Stimulated activated memory B cell treated with anti-CD40 and anti-IgM and Interleukin-4, amounts not matched to agents 10 μg/mL and 1 μg/mL and 100 μg/mL, for 72 hours (primary cell): ENCODE measurements around the gene TNFRSF4.
"Not testable (repeated sequence)": the region's sequence is repeated elsewhere in the genome, so short reads cannot be mapped to it uniquely, and the experiment has no call there.

Experiments
- ATAC-seq: fragments of 150-1000 bp; cut with Tn5 transposase; 2 replicates; pipeline ENCODE4 v1.10.0; 2021
- H3K27ac Mint-ChIP-seq: one replicate; pipeline ENCODE4 v1.8.0; 2022; ENCODE audit warnings: mild to moderate bottlenecking, mixed read lengths
- H3K27me3 Mint-ChIP-seq: one replicate; pipeline ENCODE4 v1.8.0; 2022; ENCODE audit warnings: mixed read lengths
- H3K36me3 Mint-ChIP-seq: one replicate; pipeline ENCODE4 v1.8.0; 2022; ENCODE audit warnings: mixed read lengths
- H3K4me1 Mint-ChIP-seq: one replicate; pipeline ENCODE4 v1.8.0; 2022; ENCODE audit warnings: mixed read lengths
- H3K4me3 Mint-ChIP-seq: one replicate; pipeline ENCODE4 v1.8.0; 2022; ENCODE audit warnings: mild to moderate bottlenecking, moderate library complexity, mixed read lengths
- H3K9me3 Mint-ChIP-seq: one replicate; pipeline ENCODE4 v1.8.0; 2022; ENCODE audit warnings: mixed read lengths

Gene TNFRSF4

DNA sequence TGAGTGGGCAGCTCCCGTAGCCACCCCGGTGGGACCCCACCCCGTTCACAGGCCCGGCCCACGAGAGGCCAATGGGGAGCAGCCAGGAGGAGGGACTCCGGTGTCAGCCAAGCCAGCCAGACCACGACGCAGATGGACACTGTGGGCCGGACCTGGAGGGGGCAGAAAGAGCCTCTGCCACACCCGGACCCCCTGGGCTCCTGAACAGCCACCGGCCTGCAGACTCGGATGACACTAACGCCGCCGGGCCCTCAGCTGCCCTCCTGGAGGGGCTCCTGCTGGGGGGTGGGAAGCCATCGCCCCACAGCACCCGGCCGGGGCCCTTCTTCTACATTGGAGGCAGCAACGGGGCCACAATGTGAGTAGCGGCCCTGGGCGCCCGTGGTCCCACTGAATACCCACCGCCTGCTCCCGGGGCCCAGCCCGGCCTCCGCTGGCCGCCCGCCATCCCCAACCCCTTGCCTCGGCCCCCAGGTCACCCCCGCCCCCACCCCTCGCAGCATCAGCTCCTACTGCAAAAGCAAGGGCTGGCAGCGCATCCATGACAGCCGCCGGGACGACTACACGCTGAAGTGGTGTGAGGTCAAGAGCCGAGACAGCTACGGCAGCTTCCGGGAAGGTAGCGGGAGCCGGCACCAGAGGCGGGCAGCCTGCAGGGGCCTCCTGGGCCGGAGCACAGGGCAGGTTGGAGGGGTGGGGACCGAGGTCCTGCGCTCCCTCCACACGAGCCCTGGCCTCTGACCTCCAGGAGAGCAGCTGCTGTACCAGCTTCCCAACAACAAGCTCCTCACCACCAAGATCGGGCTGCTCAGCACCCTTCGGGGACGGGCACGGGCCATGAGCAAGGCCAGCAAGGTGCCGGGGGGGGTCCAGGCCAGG is 33.7 kb downstream of the TNFRSF4 start:
- ATAC-seq: peak; percentile 1
- Mint-ChIP-seq H3K9me3 (no peaks in the 10 kb centered on the region), H3K27ac (no peak overlapping the region), H3K4me3 (no peak overlapping the region), H3K36me3 (no peaks in the 10 kb centered on the region), H3K27me3 (peaks cover 65% of the 10 kb centered on the region), H3K4me1 (peaks cover 39% of the 10 kb centered on the region)

DNA sequence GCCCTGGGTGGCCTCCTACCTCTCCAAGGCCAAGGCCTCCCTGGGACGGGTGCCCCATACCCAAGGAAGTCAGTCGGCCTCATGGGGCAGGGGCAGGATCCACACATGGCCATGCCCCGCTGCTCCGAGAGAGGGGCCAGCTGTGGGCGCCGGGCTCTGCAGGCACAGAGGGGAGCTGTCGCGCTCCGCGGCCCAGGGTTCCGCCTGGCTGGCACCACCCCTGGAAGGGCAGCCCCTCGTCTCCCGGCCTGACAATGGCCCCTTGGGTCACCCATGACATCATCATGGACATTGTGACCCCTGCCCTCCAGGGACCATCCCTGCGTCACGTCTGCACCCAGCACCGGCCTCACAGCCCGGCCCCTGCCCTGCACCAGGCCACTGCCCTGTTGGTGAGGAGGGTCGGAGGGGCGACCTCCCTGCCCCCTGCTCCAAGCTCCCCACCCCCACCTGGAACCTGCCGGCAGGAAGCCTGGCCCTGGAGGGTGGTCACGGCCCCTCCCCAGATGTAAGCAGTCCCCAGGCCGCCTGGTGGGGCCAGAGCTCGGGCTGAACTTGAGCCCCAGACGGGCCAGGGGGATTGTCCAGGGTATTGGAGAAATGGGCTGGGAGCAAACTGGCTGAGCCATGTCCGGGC is 34.5 kb downstream of the TNFRSF4 start:
- H3K4me1 Mint-ChIP-seq: peaks cover 39% of the 10 kb centered on the region
- no peak overlapping the region for H3K27ac Mint-ChIP-seq
- peak; percentile 1 for ATAC-seq
- H3K4me3 Mint-ChIP-seq: no peak overlapping the region
- H3K36me3 Mint-ChIP-seq: no peaks in the 10 kb centered on the region
- no peaks in the 10 kb centered on the region for H3K9me3 Mint-ChIP-seq
- peaks cover 67% of the 10 kb centered on the region for H3K27me3 Mint-ChIP-seq

DNA sequence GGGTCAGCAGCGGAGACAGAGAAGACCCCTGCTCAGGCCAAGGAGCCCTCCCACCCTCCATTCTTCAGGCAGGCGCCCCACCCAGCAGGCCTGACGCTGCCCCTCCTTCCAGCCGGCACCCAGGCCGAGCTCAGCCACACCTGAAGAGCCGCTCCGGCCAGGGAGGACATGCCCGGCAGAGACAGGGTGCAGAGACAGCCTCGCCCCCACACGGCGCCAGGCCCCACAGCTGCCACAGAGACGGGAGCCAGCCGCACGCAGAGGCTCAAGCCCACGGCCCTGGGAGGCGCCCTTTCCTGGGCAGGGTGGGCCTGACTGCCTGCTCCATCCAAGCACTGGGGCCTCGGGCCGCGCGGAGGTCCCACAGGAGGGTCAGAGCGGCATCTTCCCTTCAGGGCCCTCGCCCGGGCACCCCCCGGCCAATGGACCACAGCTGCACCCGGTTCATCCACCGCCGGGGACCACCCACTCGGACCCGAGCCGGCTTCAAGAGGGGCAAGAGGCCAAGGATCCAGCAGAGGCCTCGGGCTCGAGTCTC is 35.1 kb downstream of the TNFRSF4 start:
- Mint-ChIP-seq H3K9me3 (no peaks in the 10 kb centered on the region), H3K27me3 (peaks cover 63% of the 10 kb centered on the region), H3K36me3 (no peaks in the 10 kb centered on the region), H3K27ac (no peak overlapping the region), H3K4me3 (no peak overlapping the region), H3K4me1 (peaks cover 36% of the 10 kb centered on the region)
- no peak for ATAC-seq

DNA sequence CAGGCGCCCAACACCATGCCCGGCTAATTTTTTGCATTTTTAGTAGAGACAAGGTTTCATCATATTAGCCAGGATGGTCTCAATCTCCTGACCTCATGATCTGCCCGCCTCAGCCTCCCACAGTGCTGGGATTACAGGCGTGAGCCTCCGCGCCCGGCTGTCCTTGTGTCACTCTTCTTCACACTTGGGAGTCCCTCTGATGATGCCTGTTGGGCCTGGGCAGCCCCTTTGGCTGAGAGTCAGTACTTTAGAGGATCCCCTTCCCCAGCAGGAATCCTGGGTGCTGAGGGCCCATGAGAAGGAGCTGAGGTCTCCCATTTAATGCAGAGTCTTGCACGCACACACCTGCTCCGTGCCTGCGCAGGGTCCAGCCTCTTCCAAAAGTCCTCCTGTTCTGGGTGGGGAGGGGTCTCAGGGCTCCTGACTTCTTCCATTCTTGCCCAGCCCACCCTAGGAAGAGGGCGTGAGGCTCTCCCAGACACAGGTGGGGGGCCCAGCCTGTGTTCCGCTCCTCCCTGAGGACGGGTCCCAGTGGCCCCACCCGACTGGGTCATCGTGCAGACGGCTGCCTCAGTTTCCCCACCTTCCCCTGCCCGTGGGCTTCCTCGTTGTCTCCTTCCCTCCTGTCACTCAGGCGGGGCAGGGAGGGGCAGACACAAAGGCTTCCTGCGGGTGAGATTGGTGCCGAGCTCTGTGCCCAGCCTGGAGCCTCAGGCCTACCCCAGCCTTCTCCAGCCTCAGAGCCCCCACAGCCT is 36.3 kb downstream of the TNFRSF4 start:
- no peak for ATAC-seq
- Mint-ChIP-seq H3K4me3 (no peak overlapping the region), H3K27me3 (peaks cover 53% of the 10 kb centered on the region), H3K27ac (no peak overlapping the region), H3K4me1 (peaks cover 41% of the 10 kb centered on the region), H3K36me3 (no peaks in the 10 kb centered on the region), H3K9me3 (no peaks in the 10 kb centered on the region)

DNA sequence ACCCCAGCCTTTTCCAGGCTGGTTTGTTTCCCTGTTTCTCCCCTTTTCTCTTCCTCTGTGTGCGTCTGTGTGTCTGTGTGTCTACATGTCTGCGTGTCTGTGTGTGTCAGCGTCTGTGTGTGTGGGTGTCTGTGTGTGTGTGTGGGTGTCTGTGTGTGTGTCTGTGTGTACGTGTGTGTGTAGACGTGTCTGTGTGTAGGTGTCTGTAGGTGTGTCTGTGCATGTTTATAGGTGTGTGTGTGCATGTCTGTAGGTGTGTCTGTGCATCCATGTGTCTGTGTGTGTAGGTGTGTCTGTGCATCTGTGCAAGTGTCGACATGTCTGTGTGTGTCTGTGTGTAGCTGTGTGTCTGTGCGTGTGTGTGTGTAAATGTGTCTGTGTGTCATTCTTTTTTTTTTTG is 37.0 kb downstream of the TNFRSF4 start:
- no peaks in the 10 kb centered on the region for H3K36me3 Mint-ChIP-seq
- peaks cover 41% of the 10 kb centered on the region for H3K4me1 Mint-ChIP-seq
- no peaks in the 10 kb centered on the region for H3K9me3 Mint-ChIP-seq
- no peak overlapping the region for H3K27ac Mint-ChIP-seq
- no peak overlapping the region for H3K4me3 Mint-ChIP-seq
- H3K27me3 Mint-ChIP-seq: peaks cover 46% of the 10 kb centered on the region
- no peak for ATAC-seq

DNA sequence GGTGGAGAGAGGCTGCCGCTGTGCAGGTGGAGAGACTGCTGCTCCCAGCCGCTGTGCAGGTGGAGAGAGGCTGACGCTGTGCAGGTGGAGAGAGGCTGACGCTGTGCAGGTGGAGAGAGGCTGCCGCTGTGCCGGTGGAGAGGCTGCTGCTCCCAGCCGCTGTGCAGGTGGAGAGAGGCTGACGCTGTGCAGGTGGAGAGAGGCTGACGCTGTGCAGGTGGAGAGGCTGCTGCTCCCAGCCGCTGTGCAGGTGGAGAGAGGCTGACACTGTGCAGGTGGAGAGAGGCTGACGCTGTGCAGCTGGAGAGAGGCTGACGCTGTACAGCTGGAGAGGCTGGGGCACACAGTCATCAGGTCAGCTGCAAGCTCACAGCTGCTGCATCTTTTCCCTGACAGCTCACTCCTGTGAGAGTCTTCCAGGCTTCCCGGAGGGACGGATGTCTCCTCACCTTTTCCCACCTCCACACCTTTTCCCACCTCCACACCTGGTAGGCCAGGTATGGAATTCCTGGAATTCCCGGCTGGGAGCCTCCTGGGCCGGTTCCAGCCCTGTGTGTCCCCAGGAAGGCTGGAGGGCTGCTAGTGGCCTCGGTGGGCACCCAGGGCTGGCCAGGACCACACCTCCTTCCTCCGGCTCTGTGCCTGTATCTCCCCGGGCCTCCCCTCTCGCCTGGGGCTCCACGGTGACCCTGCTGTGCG is 37.7 kb downstream of the TNFRSF4 start:
- H3K36me3 Mint-ChIP-seq, H3K9me3 Mint-ChIP-seq, H3K4me3 Mint-ChIP-seq, H3K27ac Mint-ChIP-seq, ATAC-seq: not testable (repeated sequence)
- Mint-ChIP-seq H3K4me1 (peaks cover 45% of the 10 kb centered on the region), H3K27me3 (peaks cover 39% of the 10 kb centered on the region)

DNA sequence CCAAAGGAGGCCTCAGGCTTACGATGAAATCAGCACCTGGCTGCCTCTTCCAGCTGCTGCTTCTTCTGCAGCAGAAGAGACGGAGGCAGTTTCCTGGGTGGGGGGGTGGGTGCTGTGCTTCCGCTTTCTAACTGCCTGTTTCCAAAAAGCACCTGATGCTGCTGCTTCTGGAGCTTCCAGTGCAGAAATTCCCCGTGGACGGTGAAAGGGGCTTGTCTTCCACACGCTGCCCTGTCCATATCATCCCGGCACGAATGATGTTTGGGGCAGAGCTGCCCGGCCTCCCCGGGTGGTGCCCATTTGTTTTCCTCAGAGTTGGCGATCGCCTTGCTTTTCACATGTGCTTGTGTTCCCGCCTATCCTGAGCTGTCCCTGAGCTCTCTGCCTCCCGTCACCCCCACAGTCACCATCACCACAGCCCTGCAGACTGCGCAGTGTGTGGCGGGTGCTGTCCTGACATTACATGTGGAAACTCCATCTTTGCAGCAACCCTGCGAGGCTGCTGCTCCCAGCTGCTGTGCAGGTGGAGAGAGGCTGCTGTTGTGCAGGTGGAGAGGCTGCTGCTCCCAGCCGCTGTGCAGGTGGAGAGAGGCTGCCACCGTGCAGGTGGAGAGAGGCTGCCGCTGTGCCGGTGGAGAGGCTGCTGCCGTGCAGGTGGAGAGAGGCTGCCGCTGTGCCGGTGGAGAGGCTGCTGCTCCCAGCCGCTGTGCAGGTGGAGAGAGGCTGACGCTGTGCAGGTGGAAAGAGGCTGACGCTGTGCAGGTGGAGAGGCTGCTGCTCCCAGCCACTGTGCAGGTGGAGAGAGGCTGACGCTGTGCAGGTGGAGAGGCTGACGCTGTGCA is 38.5 kb downstream of the TNFRSF4 start:
- Mint-ChIP-seq H3K4me3 (no peak overlapping the region), H3K36me3 (no peaks in the 10 kb centered on the region), H3K4me1 (peaks cover 52% of the 10 kb centered on the region), H3K27ac (no peak overlapping the region), H3K27me3 (peaks cover 33% of the 10 kb centered on the region), H3K9me3 (no peaks in the 10 kb centered on the region)
- no peak for ATAC-seq

DNA sequence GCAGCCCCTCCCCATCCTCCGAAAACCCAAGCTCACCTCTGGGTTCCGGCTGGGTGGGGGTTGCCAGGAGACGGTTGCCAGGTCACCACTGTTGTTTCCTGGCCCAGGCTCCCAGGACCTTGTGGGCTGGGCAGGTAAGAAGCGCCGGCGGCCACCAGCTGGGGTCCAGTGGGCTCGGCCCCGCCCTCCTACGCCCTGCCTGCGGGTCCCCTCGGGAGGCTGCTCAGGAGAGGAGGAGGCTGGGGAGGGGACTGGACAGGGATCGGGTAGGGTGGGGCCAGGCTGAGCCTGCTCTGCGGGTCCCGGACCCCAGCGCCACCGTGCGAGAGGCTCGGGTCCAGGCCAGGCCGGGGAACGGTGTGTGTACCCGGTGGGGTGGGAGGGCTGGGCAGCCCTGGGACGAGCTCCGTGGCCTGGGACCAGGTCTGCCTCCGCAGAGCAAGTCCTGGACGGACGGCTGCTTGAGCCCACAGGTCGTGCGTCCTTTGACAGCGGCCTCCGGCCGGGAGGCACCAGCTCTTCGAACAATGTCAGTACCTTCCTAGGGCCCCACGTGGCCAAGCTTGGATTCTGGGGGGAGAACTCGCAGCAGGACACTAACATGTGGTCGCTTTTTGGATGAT is 40.0 kb downstream of the TNFRSF4 start, which contains the start of gene TTLL10:
TTLL10 (plus strand) TSS at position 88 of the 623 bp plus-strand sequence. CDS start 5,336 bp downstream, outside the sequence.
- Mint-ChIP-seq H3K9me3 (no peaks in the 10 kb centered on the region), H3K27ac (peak within 1 kb of the TSS; percentile 10), H3K4me1 (peaks cover 64% of the 10 kb centered on the region), H3K27me3 (peaks cover 33% of the 10 kb centered on the region), H3K36me3 (no peaks in the 10 kb centered on the region), H3K4me3 (peak within 1 kb of the TSS; percentile 31)
- no peak for ATAC-seq

DNA sequence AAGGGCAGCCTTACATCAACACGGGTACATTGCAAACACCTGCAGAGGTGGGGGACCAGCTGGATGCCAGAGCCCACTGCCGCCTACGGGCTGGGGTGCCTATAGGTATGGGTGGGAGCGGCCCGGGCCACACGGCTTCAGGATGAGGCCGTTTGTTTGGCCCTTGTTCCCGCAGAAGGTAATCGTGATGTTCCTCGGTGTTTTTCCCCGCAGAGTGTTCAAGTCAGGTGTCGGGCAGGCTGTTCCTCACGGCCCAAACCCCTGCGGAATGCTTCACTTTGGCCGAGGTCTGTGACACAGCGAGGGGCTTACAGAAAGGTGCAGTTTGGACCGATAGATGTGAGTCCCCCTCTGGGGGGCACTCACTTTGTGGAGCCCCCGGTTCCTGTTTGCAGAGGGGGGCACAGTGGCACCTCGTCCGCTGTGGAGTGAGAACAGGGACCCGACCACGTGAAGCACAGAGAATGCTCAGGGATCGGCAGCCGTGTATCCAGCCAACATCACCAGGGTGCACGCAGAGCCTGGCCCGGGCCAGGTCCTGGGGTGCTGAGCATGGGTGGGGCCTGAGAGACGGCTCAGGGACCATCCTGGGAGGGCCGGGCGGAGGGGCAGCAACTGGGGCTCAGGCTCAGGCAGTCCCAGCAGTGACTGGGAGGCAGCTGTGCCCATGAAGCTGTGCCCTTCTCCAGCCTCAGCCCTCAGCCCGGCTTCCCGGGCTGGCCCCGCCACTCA is 40.7 kb downstream of the TNFRSF4 start:
- H3K4me3 Mint-ChIP-seq: peak overlapping the region; percentile 31

DNA sequence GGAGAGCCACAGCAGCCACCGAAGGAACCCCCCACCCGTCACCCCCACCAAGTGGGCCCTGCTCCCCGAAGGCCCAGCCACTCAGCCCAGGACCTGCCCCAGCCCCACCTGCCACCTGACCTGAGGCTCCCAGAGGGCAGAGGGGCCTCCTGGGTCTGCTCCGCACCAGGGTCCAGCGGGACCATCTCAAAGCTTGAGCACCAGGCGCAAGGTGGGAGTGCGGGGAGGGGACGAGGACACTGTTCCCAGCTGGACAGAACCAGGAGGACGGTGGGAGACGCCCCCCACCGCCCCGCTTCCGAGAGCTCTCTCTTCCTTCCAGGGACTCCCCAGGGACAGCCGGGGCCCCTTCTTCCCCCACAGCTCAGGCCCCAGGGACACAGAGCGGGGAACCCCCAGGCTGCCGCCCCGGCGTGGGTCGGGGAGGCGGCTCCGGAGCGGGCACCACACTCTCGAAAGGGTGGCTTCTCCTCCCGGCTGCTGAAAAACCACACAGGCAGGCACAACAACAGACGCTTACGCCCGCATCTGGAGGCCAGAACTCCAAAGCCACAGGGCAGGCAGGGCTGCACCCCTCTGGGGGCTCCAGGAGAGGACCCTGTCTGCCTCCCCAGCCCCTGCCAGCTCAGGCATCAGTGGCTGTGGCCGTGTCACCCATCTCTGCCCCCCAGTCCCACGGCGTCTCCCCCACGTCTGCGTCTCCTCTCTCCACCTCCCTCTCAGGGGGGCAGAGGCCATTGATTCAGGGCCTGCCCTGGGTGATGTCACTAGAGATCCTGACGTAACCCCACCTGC is 42.2 kb downstream of the TNFRSF4 start:
- Mint-ChIP-seq H3K27me3 (peaks cover 18% of the 10 kb centered on the region), H3K4me1 (peaks cover 65% of the 10 kb centered on the region), H3K27ac (peak overlapping the region; percentile 79), H3K36me3 (no peaks in the 10 kb centered on the region), H3K9me3 (no peaks in the 10 kb centered on the region), H3K4me3 (peak overlapping the region; percentile 65)
- peak; percentile 89 for ATAC-seq

More for the DNA sequence above, 40.7 kb downstream of the TNFRSF4 start:
- H3K27me3 Mint-ChIP-seq: peaks cover 31% of the 10 kb centered on the region
- H3K27ac Mint-ChIP-seq: peak overlapping the region; percentile 10
- no peak for ATAC-seq
- H3K4me1 Mint-ChIP-seq: peaks cover 70% of the 10 kb centered on the region
- no peaks in the 10 kb centered on the region for H3K9me3 Mint-ChIP-seq
- H3K36me3 Mint-ChIP-seq: no peaks in the 10 kb centered on the region

DNA sequence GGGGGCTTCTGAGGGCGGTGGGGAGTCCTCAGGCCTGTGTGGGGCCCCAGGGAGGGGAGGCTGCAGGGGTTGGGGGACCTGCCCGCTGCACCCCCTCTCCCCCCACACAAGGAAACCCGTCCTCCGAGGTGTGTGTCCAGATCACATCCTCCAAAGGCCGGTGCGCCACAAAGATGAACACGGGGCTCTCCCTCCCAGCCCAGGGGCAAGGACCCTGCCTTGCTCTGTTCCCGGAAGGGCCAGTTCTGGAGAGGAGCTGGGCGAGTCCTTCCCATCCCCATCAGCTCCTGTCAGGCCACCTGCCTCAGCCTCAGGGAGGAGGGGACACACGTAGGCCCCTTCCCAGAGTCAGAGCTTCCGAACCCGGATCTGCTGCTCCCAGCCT is 42.8 kb downstream of the TNFRSF4 start:
- peak overlapping the region; percentile 79 for H3K27ac Mint-ChIP-seq
- H3K4me3 Mint-ChIP-seq: peak overlapping the region; percentile 65
- H3K27me3 Mint-ChIP-seq: peaks cover 12% of the 10 kb centered on the region
- H3K4me1 Mint-ChIP-seq: peaks cover 60% of the 10 kb centered on the region
- ATAC-seq: no peak
- H3K36me3 Mint-ChIP-seq: no peaks in the 10 kb centered on the region
- H3K9me3 Mint-ChIP-seq: no peaks in the 10 kb centered on the region

DNA sequence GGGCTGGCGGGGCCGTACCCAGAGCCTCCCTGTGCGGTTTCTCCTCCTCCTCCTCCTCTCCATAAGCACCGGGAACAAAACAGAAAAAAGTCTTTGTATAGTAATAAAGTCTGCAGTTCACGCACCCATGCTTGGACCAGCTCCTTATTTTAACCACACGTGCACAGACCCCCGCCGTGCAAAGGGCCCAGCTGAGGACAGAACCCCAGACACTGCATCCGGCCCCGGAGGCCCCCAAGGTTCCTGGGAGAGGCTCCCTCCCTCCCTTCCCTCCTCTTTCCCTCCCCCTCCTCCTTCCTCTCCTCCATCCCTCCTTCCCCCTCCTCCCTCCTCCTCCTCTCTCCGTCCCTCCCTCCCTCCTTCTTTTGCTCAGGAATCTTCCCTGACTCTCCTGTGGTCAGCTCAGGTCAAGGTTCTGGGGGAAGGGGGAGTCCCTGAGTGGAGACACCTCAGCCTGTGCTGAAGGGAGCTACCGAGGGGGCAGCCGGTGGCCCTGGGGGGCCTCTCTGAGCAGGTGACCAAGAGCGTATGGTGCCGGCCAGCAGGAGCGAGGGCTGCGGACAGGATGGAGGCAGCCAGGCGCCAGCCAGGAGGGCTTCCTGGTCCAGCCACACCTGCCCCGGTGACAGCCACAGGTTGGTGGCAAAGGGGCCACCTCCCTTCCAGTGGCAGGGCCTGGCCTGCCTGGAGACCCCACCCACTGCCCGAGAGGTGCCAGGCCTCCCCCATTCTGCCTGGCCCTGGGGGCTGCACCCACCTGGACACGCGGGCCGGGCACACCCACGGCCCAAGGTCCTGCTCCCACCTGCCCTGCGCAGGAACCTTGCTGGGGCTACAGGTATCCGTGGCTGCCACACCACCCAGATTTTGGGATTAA is 43.5 kb downstream of the TNFRSF4 start:
- Mint-ChIP-seq H3K36me3 (no peaks in the 10 kb centered on the region), H3K9me3 (no peaks in the 10 kb centered on the region), H3K27ac (peak overlapping the region; percentile 79), H3K4me1 (peaks cover 59% of the 10 kb centered on the region), H3K4me3 (peak overlapping the region; percentile 53), H3K27me3 (peaks cover 5% of the 10 kb centered on the region)
- no peak for ATAC-seq
